KBM-7 (cell line): ENCODE results near the gene PER3.
A peak's percentile ranks its signal among the peaks of the same experiment; 100 is the strongest.

Experiments
- DNase-seq: peaks from one replicate; pipeline ENCODE4 v3.0.0-alpha.2; 2015
- in situ Hi-C: fragments of 300-500 bp; cut with MboI; formaldehyde crosslinking; loops from 2 replicates; pipeline ENCODE4 v1.14.3; 2020; ENCODE audit warnings: low sequenced_read_pairs, low pct_unique_long_range_greater_than_20kb, mixed read lengths

Gene PER3

DNA sequence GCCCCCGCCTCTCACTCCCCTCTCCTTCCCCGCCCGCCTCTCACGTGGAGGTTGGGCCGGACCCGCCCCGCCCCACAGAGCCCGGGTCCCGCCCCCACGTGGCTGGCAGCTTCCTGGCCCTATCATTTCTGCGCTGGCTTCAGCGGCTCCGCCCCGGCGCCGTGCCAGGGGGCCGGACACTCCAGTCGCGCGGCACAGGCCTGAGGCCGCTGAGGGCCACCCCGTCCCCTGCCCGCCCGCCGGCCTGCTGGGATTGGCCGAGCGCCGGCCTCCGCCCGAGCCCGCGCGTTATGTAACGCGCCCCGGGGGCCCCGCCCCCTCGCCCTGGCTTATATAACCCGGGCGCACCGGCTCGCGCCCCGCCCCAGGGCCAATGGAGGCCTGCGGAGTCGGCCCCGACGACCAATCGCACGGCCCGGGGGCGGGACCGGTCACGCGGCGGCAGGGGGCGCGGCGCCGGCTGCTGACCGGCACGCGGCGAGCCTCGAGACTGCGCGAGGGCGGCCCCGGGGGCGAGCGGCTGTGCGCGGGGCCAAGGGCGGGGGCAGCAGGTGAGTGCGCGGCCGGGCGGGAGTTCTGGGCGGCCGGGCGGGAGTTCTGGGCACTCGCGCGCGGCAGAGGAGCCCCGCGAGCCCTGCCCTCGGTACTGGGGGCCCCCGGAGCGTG is at the start of gene PER3:
TSS of gene PER3 (plus strand) at position 466 of the 666 bp plus-strand sequence. CDS start 587 bp downstream, outside the sequence.
- in situ Hi-C loops: no loop called here
- peak; percentile 89 for DNase-seq

- in situ Hi-C loops: no loop called here
- DNase-seq: no peak
Measured at GRCh38 chr1:7738044-7738443, 46.0 kb upstream of the PER3 start.

GRCh38 chr1:7743346-7743745 is 40.7 kb upstream of the PER3 start:
- no peak for DNase-seq
- in situ Hi-C loops: no loop called here

DNA sequence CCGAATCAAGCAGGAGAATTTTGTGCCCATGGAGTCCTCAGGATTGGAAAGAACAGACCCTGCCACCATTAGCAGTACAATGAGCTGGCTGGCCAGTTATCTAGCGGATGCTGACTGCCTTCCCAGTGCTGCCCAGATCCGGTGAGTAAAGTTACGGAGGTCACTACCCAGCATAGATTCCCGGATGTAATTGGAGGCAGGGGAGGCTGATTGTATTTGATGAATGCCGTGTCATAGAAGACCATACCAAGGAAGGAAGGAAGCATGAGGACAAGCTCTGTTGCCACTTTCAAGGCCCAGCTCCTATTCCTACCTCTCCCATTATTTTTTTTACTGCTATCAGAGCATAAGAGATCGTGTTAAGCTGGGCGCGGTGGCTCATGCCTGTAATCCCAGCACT is 39.2 kb upstream of the PER3 start:
- no peak for DNase-seq
- in situ Hi-C loops: no loop called here

- no peak for DNase-seq
- in situ Hi-C loops: no loop called here
Measured at GRCh38 chr1:7745783-7746182, 38.3 kb upstream of the PER3 start.

- no peak for DNase-seq
- in situ Hi-C loops: no loop called here
Measured at GRCh38 chr1:7747605-7748004, 36.5 kb upstream of the PER3 start.

GRCh38 chr1:7749126-7749525 is 35.0 kb upstream of the PER3 start:
- DNase-seq: no peak
- in situ Hi-C loops: no loop called here

DNA sequence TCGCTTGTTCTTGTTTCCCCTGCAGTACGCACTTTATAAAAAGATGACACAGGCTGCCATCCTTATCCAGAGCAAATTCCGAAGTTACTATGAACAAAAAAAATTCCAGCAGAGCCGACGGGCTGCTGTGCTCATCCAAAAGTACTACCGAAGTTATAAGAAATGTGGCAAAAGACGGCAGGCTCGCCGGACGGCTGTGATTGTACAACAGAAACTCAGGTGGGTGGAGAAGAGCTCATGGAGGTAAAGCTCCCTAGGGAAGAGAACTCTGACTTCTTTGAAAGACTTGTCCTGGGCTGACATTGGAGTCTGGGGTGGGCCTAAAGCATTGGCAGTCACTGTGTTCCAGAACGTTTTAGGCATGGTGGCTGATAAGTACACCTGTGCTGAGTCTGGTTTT is 32.9 kb upstream of the PER3 start:
- DNase-seq: no peak
- in situ Hi-C loops: loop anchor here (10.0 kb wide), 1 partner anchor 76 kb away; no protein-coding TSS in a partner anchor

DNA sequence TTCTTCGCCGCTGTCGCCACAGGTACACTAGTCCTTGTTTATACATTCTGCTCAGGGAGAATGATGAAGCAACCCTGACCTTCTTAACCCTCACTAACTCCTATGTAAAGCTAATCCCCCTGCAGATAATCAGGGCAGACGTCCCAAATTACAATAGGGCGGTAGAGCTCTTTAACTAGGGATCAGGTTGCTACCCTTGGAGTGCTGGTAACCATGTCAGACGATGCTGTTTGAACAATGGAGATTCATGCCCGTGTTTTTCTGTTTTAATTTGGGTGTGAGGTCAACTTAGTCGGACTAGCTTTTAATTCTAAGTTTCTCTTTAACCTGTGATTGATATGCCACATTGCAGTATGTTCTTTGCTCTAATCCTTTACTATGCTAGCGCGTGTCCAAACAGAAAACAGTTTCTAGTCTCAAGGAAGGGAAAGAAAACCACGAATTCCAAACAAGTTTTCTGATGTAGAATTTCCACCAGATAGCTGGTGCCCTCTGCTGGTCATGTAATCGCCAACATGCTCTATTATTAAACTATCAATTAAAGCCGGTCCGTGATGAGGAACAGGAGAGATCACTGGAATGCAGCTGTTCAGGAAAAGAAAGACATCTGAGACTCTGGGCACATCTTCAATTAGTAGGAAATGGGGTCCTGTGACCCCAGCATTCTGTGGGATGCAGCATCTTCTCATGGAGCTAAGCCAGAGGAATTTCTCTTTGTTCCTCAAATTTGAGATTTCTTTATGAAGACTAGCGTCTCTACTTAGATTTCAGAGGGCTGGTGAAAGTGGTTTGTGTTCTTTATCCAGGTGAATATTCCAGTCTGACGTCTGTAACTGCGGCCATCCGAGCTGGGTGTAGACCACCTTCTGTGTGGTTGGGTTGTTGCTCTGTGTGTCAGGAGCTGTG is 31.3 kb upstream of the PER3 start:
- DNase-seq: peak; percentile 72

DNA sequence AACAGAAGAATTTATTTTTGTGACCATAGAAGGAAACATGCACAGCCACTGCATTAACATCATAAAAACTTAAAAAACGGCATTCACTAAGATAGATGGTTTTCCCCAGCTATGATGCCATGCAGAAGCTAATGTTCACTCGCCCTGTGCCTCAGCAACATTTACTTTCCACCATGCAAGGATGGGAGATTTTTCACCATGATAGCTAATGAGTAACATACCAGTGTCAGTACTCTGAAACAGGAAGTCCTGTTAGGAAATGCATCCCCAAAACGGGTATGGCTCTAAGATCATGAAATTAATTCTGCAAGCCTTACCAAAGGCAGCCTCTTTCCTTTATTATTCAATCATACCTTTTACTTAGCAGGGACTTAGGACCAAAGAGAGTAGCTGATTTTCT is 30.4 kb upstream of the PER3 start:
- in situ Hi-C loops: loop anchor here (10.0 kb wide), 1 partner anchor 79 kb away; no protein-coding TSS in a partner anchor
- DNase-seq: no peak

More for the DNA sequence above, 31.3 kb upstream of the PER3 start:
- in situ Hi-C loops: loop anchor here (10.0 kb wide), 1 partner anchor 78 kb away; no protein-coding TSS in a partner anchor

DNA sequence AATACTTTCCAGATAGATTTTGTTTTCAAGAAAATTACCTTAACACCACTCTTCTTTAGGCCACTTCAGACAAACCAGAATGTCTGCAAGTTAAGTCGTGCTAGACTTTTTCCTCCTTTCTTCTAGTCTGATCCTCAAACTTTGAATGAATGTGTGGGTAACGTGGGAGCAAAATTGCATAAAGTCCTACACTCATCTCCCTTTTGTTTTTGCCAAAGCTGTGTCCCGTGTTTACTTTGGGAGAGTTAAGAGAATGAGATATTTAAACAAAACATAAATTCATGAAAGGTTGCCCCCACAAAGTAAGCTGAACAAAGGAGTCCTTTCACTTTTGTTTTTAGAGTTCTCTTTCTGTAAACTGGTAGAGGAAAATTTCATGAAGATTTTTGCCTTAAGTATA is 29.9 kb upstream of the PER3 start:
- in situ Hi-C loops: loop anchor here (10.0 kb wide), 1 partner anchor 79 kb away; no protein-coding TSS in a partner anchor
- DNase-seq: no peak

GRCh38 chr1:7755448-7755847 is 28.6 kb upstream of the PER3 start:
- in situ Hi-C loops: loop anchor here (10.0 kb wide), 1 partner anchor 81 kb away; no protein-coding TSS in a partner anchor
- DNase-seq: peak; percentile 28

GRCh38 chr1:7760245-7760644 is 23.8 kb upstream of the PER3 start:
- in situ Hi-C loops: no loop called here
- DNase-seq: no peak

DNA sequence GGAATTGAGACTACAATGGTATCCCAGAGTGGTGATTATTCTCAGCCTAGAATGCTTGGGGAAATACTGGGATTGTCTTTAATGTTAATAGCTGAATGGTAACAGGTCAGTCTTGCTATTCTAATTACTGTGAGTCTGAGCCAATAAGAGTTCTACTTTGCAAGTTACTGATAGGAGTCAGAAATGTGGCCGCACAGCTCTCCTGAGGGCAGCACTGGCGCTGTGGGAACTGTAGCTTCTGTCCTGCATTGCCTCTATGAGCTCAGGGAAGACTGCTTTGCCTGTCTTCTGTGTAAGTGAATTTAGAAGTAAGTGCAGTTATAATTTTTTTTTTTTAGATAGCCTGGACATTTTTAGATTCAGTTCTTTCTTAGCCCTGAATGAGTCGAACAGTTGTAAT is 23.0 kb upstream of the PER3 start:
- no peak for DNase-seq
- in situ Hi-C loops: no loop called here

DNA sequence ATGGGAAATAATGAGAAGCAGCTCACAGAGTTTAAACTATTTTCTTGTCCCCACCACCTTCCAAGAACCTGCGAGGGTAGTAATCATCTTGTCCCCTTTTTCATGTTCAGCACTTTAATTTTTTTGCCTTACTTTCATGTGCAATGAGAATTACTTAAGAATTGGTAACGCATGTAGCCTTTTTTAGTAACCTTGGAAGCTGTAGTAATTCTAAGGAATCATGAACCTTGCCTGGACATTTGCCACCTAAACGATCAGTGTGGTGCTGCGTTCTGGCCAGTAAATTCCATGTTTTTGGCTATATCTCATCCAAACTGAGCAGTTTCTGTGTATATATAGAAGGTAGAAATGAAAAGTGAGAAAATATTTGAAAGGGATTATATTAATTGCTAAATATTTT is 16.9 kb upstream of the PER3 start:
- DNase-seq: no peak
- in situ Hi-C loops: no loop called here

- DNase-seq: no peak
- in situ Hi-C loops: no loop called here
Measured at GRCh38 chr1:7768583-7768982, 15.5 kb upstream of the PER3 start.

GRCh38 chr1:7769673-7770412 is 14.2 kb upstream of the PER3 start:
- no peak for DNase-seq
- in situ Hi-C loops: no loop called here

DNA sequence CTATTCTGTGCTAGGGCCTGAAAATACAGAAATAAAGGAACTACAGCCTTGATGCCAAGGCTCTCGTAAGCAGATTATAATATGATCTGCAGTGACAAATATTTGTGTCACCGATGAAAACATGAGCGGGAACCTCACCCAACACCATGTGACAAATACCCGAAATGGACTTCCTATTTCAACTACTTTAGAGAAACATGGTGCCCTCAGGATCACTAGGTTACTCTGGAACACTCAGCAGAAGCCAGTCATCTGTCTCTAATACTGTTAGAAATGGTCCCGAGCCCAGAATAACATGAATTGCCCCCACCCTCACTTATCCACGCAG is 13.5 kb upstream of the PER3 start:
- no peak for DNase-seq
- in situ Hi-C loops: no loop called here

GRCh38 chr1:7770997-7771822 is 12.9 kb upstream of the PER3 start, which contains the start of gene VAMP3:
TSS of gene VAMP3 (plus strand) at chr1:7771296. CDS start at chr1:7771384, 88 bp downstream.
- in situ Hi-C loops: no loop called here
- peak; percentile 59 for DNase-seq
